Dermis microvascular lymphatic vessel endothelial cell (primary cell): ENCODE measurements around the gene KRTAP1-1. TPM values are rescaled to one million over a fixed set of nuclear protein-coding genes. Genes with fewer than 3 reads are reported as not detected.
"Not testable (repeated sequence)": the region's sequence is repeated elsewhere in the genome, so short reads cannot be mapped to it uniquely, and the experiment has no call there.

Source experiments
- DNase-seq, 2 donors: peaks; one replicate each; pipeline versions ENCODE4 v3.0.0 to v3.0.0-alpha.2; 2010; ENCODE audit warnings: low read depth in 2 of 2
- total RNA-seq: library from RNA; depleted of rRNA; stranded (reverse); fragments of >200 nt; gene quantifications from 2 replicates; pipeline ENCODE4 v1.2.1, GENCODE V29; 2014

KRTAP1-1 gene
- total RNA-seq, 1 donor from 2014 or later, result not detected

GRCh38 chr17:41012326-41013120, 28.7 kb downstream of the KRTAP1-1 start:
- no peak for DNase-seq

- no peak for DNase-seq
Observed at GRCh38 chr17:41010441-41010840, 30.8 kb downstream of the KRTAP1-1 start.

- no peak for DNase-seq
Observed at GRCh38 chr17:41009936-41010335, 31.3 kb downstream of the KRTAP1-1 start.

- no peak for DNase-seq
Observed at GRCh38 chr17:41009301-41009760, 31.9 kb downstream of the KRTAP1-1 start.

GRCh38 chr17:41008811-41009210, 32.4 kb downstream of the KRTAP1-1 start, which contains the start of gene KRTAP3-1:
TSS of gene KRTAP3-1 (minus strand) at chr17:41009128. CDS start at chr17:41009074, 54 bp downstream.
- no peak for DNase-seq

GRCh38 chr17:41004397-41004796, 36.9 kb downstream of the KRTAP1-1 start:
- no peak for DNase-seq

- DNase-seq, result no peak
Observed at GRCh38 chr17:41003926-41004325, 37.3 kb downstream of the KRTAP1-1 start.

- DNase-seq, result no peak
Observed at GRCh38 chr17:41002814-41003213, 38.4 kb downstream of the KRTAP1-1 start.

- DNase-seq, result no peak
Observed at GRCh38 chr17:41001795-41002194, 39.5 kb downstream of the KRTAP1-1 start.

GRCh38 chr17:40999563-40999962, 41.7 kb downstream of the KRTAP1-1 start, which contains the start of gene KRTAP3-2:
TSS of gene KRTAP3-2 (minus strand) at chr17:40999906. CDS start at chr17:40999853, 53 bp downstream.
- not testable (repeated sequence) for DNase-seq

- no peak for DNase-seq
Observed at GRCh38 chr17:40997361-40997760, 43.9 kb downstream of the KRTAP1-1 start.

GRCh38 chr17:40996829-40997228, 44.4 kb downstream of the KRTAP1-1 start:
- no peak for DNase-seq

GRCh38 chr17:40995116-40995515, 46.1 kb downstream of the KRTAP1-1 start:
- no peak for DNase-seq

- DNase-seq, result no peak
Observed at GRCh38 chr17:40993839-40994238, 47.4 kb downstream of the KRTAP1-1 start, which contains the start of gene KRTAP3-3. TSS of gene KRTAP3-3 (minus strand) at chr17:40994164. CDS start at chr17:40994097, 67 bp downstream.

GRCh38 chr17:40993084-40993483, 48.2 kb downstream of the KRTAP1-1 start:
- no peak for DNase-seq

- DNase-seq, result no peak
Observed at GRCh38 chr17:40992666-40993065, 48.6 kb downstream of the KRTAP1-1 start.

Other genes starting within 250 kb of the KRTAP1-1 start
- not detected in 2 replicates for gene KRT28, start 241.5 kb downstream of the KRTAP1-1 start, total RNA-seq
- 1.9 and 2.3 TPM in 2 replicates for gene KRT10, start 218.8 kb downstream of the KRTAP1-1 start, total RNA-seq
- not detected in 2 replicates for gene KRT12, start 174.2 kb downstream of the KRTAP1-1 start, total RNA-seq
- gene KRT20, start 156.2 kb downstream of the KRTAP1-1 start, total RNA-seq, result not detected in 2 replicates
- gene KRT23, start 103.8 kb downstream of the KRTAP1-1 start, total RNA-seq, result 2.1 TPM in 1 of 2 replicates, not detected in the other
- not detected in 2 replicates for gene KRT39, start 74.5 kb downstream of the KRTAP1-1 start, total RNA-seq
- not detected in 2 replicates for gene KRT40, start 57.1 kb downstream of the KRTAP1-1 start, total RNA-seq
- gene KRTAP3-3, start 47.3 kb downstream of the KRTAP1-1 start, total RNA-seq, result not detected in 2 replicates
- gene KRTAP3-2, start 41.5 kb downstream of the KRTAP1-1 start, total RNA-seq, result not detected in 2 replicates
- gene KRTAP3-1, start 32.3 kb downstream of the KRTAP1-1 start, total RNA-seq, result not detected in 2 replicates
- not detected in 2 replicates for gene KRTAP1-5, start 14.2 kb downstream of the KRTAP1-1 start, total RNA-seq
- not detected in 2 replicates for gene KRTAP1-4, start 11.3 kb downstream of the KRTAP1-1 start, total RNA-seq
- not detected in 2 replicates for gene KRTAP1-3, start 6.6 kb downstream of the KRTAP1-1 start, total RNA-seq
- not detected in 2 replicates for gene KRTAP2-1, start 5.9 kb upstream of the KRTAP1-1 start, total RNA-seq
- not detected in 2 replicates for gene KRTAP2-2, start 13.8 kb upstream of the KRTAP1-1 start, total RNA-seq
- not detected in 2 replicates for gene KRTAP2-3, start 18.7 kb upstream of the KRTAP1-1 start, total RNA-seq
- not detected in 2 replicates for gene KRTAP2-4, start 24.4 kb upstream of the KRTAP1-1 start, total RNA-seq
- gene KRTAP4-7, start 42.7 kb upstream of the KRTAP1-1 start, total RNA-seq, result not detected in 2 replicates
- not detected in 2 replicates for gene KRTAP4-8, start 56.7 kb upstream of the KRTAP1-1 start, total RNA-seq
- not detected in 2 replicates for gene KRTAP4-16, start 60.8 kb upstream of the KRTAP1-1 start, total RNA-seq
- gene KRTAP4-9, start 63.9 kb upstream of the KRTAP1-1 start, total RNA-seq, result not detected in 2 replicates
- not detected in 2 replicates for gene KRTAP4-11, start 76.9 kb upstream of the KRTAP1-1 start, total RNA-seq
- not detected in 2 replicates for gene KRTAP4-12, start 82.7 kb upstream of the KRTAP1-1 start, total RNA-seq
- not detected in 2 replicates for gene KRTAP4-6, start 99.1 kb upstream of the KRTAP1-1 start, total RNA-seq
- gene KRTAP4-5, start 108.4 kb upstream of the KRTAP1-1 start, total RNA-seq, result not detected in 2 replicates
- gene KRTAP4-4, start 119.3 kb upstream of the KRTAP1-1 start, total RNA-seq, result not detected in 2 replicates
- not detected in 2 replicates for gene KRTAP4-3, start 126.8 kb upstream of the KRTAP1-1 start, total RNA-seq
- not detected in 2 replicates for gene KRTAP4-2, start 136.8 kb upstream of the KRTAP1-1 start, total RNA-seq
- not detected in 2 replicates for gene KRTAP4-1, start 143.5 kb upstream of the KRTAP1-1 start, total RNA-seq
- not detected in 2 replicates for gene KRTAP9-1, start 148.4 kb upstream of the KRTAP1-1 start, total RNA-seq
- not detected in 2 replicates for gene KRTAP9-2, start 185.2 kb upstream of the KRTAP1-1 start, total RNA-seq
- gene KRTAP9-3, start 191.0 kb upstream of the KRTAP1-1 start, total RNA-seq, result not detected in 2 replicates
- gene KRTAP9-8, start 196.5 kb upstream of the KRTAP1-1 start, total RNA-seq, result not detected in 2 replicates
- gene KRTAP9-4, start 208.2 kb upstream of the KRTAP1-1 start, total RNA-seq, result not detected in 2 replicates
- gene KRTAP9-9, start 213.9 kb upstream of the KRTAP1-1 start, total RNA-seq, result not detected in 2 replicates
- gene KRTAP9-6, start 223.9 kb upstream of the KRTAP1-1 start, total RNA-seq, result not detected in 2 replicates
- not detected in 2 replicates for gene KRTAP9-7, start 234.2 kb upstream of the KRTAP1-1 start, total RNA-seq